Measurements from ENCODE around the gene CITED1.

DNA sequence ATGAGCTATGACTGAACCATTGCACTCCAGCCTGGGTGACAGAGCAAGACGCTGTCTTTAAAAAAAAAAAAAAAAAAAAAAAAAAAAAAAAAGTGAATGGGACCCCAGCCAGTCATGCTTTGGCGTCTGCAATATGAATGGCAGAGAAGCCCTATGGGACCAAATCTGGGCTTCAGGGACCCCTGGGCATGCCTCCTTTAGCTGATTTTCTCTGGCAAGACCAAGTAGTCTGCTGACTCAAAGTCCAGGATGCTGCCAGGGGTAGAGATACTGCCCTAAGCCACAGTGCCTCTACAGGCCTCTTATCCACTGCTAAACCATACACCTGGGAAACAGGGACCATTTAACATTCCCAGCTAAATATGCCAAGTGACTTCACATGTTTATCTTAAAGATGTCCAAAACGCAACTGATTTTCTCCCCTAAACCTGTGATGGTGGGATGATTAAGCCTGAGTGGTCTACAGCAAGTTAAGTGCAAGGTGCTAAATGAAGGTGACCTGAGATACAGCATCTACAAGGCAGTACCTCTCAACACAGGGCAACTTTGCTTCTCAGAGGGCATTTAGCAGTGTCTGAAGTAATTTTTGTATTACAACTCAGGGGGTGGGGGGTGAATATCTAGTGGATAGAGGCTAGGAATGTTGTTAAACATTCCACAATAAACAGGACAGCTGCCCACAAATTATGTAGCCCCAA lies 34.5 kb downstream of the CITED1 start:
- TF ChIP-seq CBX2 (IDR thresholded peaks at IDR 0.05; ENCODE audit: borderline replicate concordance, low read depth): no peak
- no peak for TF ChIP-seq KDM1A (IDR thresholded peaks at IDR 0.05; ENCODE audit: low read depth)
- TF ChIP-seq BHLHE40 (IDR thresholded peaks at IDR 0.05; ENCODE audit: low read depth, low read length): no peak
- no peak for TF ChIP-seq CEBPB (IDR thresholded peaks at IDR 0.05)
- TF ChIP-seq FOSB (CRISPR knock-in tag; IDR thresholded peaks at IDR 0.05): peak; percentile 27; the same call in 1 of the 2 replicates
- TF ChIP-seq BCL3 (IDR thresholded peaks at IDR 0.05): no peak
- no peak for TF ChIP-seq CTCF (IDR thresholded peaks at IDR 0.05)

All from A549 (cell line).